ENCODE results near the gene SOCS3. TPM values are rescaled to one million over a fixed set of nuclear protein-coding genes. Genes with fewer than 3 reads are reported as not detected.

SOCS3 gene
- total RNA-seq, 1 donor from 2014 or later, result 36.0 TPM

GRCh38 chr17:78318407-78318806 is 41.5 kb downstream of the SOCS3 start:
- H3K27me3 ChIP-seq (ENCODE audit: control insufficient read depth, insufficient read depth, low read length), result no peaks in the 10 kb centered on the region
- H3K36me3 ChIP-seq (ENCODE audit: control insufficient read depth, insufficient read depth, low read length), result no peaks in the 10 kb centered on the region
- H3K4me3 ChIP-seq (ENCODE audit: low read depth, low read length), result no peak overlapping the region
- no peak for DNase-seq (ENCODE audit: low read depth)
- TF ChIP-seq, protein P1, sequence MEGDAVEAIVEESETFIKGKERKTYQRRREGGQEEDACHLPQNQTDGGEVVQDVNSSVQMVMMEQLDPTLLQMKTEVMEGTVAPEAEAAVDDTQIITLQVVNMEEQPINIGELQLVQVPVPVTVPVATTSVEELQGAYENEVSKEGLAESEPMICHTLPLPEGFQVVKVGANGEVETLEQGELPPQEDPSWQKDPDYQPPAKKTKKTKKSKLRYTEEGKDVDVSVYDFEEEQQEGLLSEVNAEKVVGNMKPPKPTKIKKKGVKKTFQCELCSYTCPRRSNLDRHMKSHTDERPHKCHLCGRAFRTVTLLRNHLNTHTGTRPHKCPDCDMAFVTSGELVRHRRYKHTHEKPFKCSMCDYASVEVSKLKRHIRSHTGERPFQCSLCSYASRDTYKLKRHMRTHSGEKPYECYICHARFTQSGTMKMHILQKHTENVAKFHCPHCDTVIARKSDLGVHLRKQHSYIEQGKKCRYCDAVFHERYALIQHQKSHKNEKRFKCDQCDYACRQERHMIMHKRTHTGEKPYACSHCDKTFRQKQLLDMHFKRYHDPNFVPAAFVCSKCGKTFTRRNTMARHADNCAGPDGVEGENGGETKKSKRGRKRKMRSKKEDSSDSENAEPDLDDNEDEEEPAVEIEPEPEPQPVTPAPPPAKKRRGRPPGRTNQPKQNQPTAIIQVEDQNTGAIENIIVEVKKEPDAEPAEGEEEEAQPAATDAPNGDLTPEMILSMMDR (IDR thresholded peaks at IDR 0.05; ENCODE audit: insufficient read depth, low read length, poor library complexity, severe bottlenecking), result no peak

GRCh38 chr17:78317794-78318400 is 42.0 kb downstream of the SOCS3 start:
- no peaks in the 10 kb centered on the region for H3K27me3 ChIP-seq (ENCODE audit: control insufficient read depth, insufficient read depth, low read length)
- no peak overlapping the region for H3K4me3 ChIP-seq (ENCODE audit: low read depth, low read length)
- no peaks in the 10 kb centered on the region for H3K36me3 ChIP-seq (ENCODE audit: control insufficient read depth, insufficient read depth, low read length)
- TF ChIP-seq, protein P1 (IDR thresholded peaks at IDR 0.05; ENCODE audit: insufficient read depth, low read length, poor library complexity, severe bottlenecking), result peak; percentile 24
- DNase-seq (ENCODE audit: low read depth), result no peak

DNA sequence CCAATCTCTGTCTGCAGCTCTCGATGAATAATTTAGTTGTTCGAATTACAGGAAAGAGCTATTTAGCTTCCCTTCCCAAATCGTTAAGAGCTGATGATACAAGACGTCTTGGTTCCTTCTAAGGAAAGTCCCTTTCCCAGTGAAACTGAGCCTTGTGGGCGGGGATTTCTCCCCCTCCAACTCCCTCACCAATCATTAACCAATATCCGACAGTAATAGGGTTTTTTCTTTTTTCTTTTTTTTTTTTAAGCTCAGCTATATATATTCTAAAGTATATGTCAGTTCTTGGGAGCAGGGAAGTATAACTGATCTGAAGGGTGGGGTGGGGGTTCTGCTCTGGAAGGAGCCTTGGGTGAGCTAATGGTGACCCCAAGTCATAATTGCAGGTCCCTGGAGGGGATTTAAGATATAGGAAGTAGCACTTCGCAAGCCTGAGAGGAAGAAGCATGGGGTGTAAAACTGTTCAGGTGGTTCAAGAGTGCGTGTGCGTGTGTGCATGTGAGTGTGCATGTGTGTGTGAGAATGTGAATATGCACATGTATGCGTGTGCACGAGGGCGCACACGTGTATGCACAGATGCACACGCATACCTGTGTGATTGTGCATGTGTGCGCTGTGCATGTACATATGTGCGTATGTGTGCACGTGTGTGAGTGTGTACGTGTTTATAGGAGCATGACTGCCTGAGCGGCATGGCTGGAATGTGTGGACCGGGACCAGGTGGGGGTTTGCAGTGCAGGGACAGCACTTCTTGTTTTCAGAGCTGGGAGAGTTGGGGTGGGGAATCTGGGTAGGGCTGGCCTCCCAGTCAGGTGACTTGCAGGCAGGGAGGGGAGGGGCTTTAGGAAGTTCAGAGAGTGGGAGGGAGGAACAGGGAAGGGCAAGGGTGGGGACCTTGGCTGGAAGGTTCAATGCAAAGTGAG is 42.7 kb downstream of the SOCS3 start:
- DNase-seq (ENCODE audit: low read depth), result no peak
- Histone ChIP-seq H3K36me3 (ENCODE audit: control insufficient read depth, insufficient read depth, low read length) (no peaks in the 10 kb centered on the region), H3K27me3 (ENCODE audit: control insufficient read depth, insufficient read depth, low read length) (no peaks in the 10 kb centered on the region), H3K4me3 (ENCODE audit: low read depth, low read length) (peak overlapping the region; percentile 6)
- TF ChIP-seq, protein P1 (IDR thresholded peaks at IDR 0.05; ENCODE audit: insufficient read depth, low read length, poor library complexity, severe bottlenecking), result no peak

DNA sequence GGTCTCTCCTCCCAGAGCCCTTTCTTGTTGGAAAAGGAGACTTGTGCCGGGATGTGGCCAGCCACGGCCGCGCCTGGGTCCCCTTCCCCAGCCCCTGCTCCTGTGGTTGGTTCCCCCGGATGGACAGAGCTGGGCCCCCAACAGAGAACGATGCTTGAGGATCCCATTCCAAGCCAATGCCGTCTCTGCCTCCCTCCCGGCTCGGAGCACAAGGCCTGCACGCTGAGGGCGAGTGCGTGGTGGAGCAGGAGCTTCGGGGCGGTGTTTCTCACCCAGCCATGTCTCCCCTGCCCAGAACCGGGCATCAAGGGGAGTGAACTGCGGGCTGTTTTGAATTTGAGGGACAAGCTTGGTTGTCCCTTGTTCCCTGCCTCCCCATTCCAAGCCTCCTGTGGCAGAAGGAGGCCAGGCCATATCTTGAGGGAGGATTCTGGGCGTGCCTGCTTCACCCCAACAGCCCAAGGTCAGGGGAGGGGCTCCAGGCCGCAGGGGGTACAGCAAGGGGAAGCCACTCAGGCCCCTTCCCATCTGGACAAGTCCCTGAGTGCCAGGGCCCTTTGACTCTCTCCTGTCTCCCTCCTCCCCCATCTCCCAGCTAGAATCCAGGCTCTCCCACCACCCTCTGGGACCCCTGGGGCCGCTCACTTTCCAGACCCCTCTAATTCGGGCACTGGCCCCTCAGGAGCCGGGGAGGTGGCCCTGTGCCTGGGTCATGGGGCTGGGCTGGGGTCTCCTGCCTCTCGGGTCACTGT is 43.6 kb downstream of the SOCS3 start:
- H3K27me3 ChIP-seq (ENCODE audit: control insufficient read depth, insufficient read depth, low read length), result no peaks in the 10 kb centered on the region
- TF ChIP-seq, protein P1 (IDR thresholded peaks at IDR 0.05; ENCODE audit: insufficient read depth, low read length, poor library complexity, severe bottlenecking), result no peak
- H3K4me3 ChIP-seq (ENCODE audit: low read depth, low read length), result no peak overlapping the region
- no peak for DNase-seq (ENCODE audit: low read depth)
- no peaks in the 10 kb centered on the region for H3K36me3 ChIP-seq (ENCODE audit: control insufficient read depth, insufficient read depth, low read length)

DNA sequence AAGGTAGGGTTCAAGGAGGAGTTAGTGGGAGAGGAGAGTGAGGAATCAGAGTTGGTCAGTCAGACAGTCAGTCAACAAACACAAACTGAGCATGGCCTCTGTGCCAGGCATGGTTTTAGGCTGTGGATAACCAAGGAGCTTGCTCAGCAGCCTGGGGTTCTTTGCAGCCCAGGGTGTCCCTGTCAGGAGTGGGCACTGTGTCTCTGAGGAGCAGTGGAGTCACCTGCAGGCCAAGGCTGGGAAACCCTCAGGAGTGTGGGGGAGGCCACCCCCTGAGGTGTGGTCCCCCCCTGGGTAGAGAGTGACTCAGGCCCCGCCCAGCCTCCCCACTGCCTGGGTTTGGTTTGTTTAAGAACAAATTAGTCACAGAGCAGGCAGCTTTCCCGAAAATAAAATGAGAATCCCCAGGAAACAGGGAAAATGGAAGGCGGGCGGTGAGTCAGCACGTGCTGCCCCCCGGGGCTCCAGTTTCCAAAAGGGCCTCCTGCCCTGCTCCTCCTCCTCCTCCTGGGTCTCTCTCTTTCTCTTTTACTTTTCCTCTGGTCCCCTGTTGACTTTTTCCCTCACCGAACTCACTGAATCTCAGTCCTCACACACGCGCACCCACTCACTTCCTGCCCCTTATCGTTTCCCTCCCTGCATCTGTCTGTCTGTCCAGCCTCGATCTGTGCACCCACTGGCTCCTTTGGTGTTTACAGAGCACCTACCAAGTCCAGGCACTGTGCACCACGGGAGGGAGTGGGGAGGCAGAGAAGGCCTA is 44.3 kb downstream of the SOCS3 start:
- Histone ChIP-seq H3K4me3 (ENCODE audit: low read depth, low read length) (no peak overlapping the region), H3K27me3 (ENCODE audit: control insufficient read depth, insufficient read depth, low read length) (no peaks in the 10 kb centered on the region), H3K36me3 (ENCODE audit: control insufficient read depth, insufficient read depth, low read length) (no peaks in the 10 kb centered on the region)
- TF ChIP-seq, protein P1 (IDR thresholded peaks at IDR 0.05; ENCODE audit: insufficient read depth, low read length, poor library complexity, severe bottlenecking), result peak; percentile 34
- DNase-seq (ENCODE audit: low read depth), result no peak
